NCI-H774 (cell line): ENCODE measurements around the gene TM7SF2.
"Not testable (repeated sequence)": the region's sequence is repeated elsewhere in the genome, so short reads cannot be mapped to it uniquely, and the experiment has no call there.

Experiments used
- DNase-seq: peaks from one replicate; lab custom pipeline; 2025; lab: John Stamatoyannopoulos, UW

Gene TM7SF2

DNA sequence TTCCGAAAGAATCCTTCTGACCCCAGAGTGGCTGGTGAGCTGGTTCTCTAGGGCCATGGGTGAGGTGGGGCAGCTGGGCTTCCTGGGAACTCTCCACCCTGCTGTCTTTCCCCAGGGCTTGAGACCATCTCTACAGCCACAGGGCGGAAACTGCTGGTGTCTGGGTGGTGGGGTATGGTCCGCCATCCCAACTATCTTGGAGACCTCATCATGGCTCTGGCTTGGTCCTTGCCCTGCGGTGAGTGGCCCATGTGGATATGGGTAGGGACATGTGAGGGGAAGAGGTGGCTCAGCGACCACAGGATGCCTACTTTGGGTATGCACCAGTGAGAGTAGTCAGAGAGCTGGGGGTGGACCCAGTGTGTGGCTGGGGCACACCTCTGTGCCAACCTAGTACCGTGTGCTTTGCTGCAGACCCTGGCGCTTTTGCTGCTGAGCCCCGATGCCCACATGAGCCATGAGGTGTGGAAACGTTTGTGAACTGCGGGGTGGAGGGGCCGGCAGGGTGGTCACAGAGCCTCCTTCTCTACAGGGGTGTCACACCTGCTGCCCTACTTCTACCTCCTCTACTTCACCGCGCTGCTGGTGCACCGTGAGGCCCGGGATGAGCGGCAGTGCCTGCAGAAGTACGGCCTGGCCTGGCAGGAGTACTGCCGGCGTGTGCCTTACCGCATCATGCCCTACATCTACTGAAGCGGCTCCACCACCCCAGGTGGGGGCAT, 3.9 kb downstream of the TM7SF2 start:
- DNase-seq = no peak

GRCh38 chr11:65116370-65117205, 4.9 kb downstream of the TM7SF2 start:
- peak; percentile 23 for DNase-seq

DNA sequence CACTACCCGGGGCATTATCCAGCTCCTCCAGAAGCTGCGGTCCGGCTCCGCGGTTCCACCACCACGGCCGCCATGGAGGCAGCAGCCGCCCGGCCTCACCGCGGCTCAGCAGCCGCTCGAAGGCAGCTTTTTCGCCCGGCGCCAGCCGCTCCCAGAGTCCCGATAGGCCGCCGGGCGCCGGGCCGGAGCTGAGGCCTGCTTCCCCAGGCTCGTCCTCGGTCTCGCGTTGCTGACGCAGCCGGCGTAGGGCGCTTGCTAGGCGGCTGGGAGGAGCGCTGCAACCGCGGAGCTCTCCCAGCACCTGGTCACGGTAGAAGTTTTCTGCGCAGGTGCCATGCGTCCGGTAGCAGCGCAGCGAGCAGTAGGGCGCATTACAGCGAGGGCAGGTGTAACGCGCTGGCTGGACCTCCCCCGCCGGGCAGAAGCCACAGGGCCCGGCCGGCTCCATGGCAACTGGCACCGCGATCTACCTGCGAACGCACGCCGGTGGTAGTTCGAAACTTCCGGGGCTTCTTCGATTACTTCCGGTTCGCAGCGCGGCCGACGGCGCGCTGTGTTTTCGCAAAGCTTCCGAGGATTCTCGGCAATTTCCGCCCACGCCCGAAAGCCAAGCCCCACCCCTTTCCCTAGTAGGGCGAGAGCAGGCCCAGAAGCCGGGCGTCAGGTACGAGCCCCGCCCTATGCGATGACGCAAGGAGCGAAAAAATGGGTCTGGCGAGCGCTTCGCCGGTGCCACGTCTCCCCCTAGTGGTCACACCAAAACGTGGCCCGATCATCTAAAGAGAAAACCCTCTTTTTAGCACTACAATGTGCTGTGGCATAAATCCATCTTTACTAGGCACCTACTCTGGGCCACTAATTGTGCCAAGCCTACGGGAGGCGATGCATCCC, 5.8 kb downstream of the TM7SF2 start, which contains the start of gene ZNHIT2:
Gene ZNHIT2, minus strand, starts transcription at position 496 of the 891 bp plus-strand sequence. Its CDS starts 48 bp downstream, at position 448.
- peak; percentile 99 for DNase-seq

GRCh38 chr11:65118097-65118837, 6.6 kb downstream of the TM7SF2 start:
- DNase-seq = no peak

- DNase-seq = not testable (repeated sequence)
Observed at GRCh38 chr11:65118891-65119669, 7.4 kb downstream of the TM7SF2 start.

- DNase-seq = no peak
Observed at GRCh38 chr11:65119670-65119995, 8.0 kb downstream of the TM7SF2 start.

DNA sequence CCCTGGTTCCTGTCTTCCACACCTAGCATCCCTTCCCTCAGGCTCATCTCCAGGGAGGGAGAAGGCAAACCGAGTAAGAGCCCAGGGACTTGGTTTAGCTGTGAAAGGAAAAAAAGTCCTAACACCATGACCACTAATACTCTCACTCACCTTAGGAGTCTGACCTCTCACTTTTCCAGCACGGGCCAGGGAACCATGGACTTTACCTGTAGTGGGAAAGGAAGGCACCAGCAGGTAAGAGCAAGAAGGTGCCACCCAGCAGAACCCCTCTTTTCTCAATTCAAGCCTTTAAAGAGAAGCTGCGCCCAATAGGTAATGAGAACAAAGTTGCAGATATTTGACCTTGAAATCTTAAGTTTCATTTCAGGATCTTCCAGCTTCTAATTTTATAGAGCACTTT, 9.2 kb downstream of the TM7SF2 start:
- no peak for DNase-seq

GRCh38 chr11:65121447-65121864, 9.8 kb downstream of the TM7SF2 start:
- no peak for DNase-seq

DNA sequence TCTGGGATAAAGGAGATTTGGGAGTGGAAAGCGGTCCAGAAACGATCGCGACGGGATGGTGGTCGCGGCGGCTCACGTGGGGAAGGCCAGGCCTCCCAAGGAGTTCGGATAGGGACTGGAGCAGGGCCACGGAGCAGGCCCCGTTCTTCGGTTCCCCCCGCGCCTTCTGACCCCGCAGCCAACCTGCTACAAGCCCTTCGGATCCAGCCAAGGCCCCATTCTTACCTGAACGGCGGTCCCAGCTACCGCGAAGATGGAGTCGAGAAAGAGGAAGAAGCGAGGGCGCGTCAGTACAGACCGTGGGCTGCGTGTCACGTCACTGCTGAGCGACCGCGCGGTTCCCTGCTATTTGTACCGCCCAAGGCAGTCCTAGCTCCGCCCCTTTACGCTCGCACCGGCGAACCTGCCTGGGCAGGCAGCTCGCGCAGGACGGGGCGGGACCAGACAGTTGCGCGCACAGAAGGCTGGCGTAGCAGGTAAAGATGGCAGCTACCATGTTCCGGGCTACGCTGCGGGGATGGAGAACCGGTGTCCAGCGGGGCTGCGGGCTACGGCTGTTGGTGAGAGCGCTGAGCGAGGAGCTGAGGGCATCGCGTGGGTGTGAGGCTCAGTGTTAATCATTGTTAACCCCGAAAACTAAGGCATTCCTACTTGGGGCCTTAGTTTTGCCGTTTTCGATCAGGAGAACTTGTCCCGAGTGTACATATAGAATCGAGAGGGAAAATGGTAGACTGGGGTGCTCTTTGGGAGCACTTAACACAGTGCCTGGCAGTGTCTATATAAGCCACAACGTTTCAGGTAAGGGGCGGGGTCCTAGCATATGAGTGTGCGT, 10.4 kb downstream of the TM7SF2 start, which contains the start of the genes FAU and MRPL49:
Gene FAU, minus strand, starts transcription at position 270 of the 832 bp plus-strand sequence. CDS start 321 bp downstream, outside the sequence.
Gene MRPL49, plus strand, starts transcription at position 457 of the 832 bp plus-strand sequence. Its CDS starts 26 bp downstream, at position 483.
- DNase-seq = peak; percentile 99

- no peak for DNase-seq
Observed at GRCh38 chr11:65124480-65125196, 13.0 kb downstream of the TM7SF2 start.

GRCh38 chr11:65125197-65126056, 13.8 kb downstream of the TM7SF2 start:
- DNase-seq = no peak

DNA sequence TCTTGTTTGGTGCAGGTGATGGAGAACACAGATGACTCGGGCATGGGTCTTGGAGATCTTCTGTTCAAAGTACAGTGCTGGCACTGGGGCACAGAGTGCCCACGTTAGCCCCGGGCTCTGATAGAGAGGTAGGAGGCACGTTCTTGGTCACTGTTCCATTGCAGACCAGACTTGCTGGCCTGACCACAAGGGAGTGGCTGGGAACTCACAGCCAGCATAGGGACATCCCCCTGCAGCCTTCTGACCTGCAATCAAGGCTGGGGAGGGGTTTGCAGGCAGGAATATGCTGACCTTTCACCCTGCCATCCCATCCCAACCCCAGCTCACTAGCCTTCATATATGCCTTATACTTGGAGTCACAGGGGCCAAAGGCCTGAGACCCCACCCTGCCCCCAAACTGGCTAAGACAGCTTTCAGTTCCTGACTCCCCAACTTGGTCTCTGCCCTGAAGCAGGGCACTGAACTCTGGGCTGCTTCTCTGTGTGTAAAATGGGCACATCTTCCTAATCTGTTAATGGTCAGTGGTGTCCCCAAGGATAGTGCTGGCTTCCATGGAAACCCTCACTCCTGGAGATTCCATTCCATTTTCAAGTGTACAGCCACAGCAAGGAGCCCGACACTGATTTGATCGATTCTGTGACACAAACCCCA, 15.1 kb downstream of the TM7SF2 start:
- DNase-seq = no peak

- no peak for DNase-seq
Observed at GRCh38 chr11:65127473-65128181, 16.0 kb downstream of the TM7SF2 start.

GRCh38 chr11:65128182-65129145, 16.8 kb downstream of the TM7SF2 start:
- DNase-seq = no peak

DNA sequence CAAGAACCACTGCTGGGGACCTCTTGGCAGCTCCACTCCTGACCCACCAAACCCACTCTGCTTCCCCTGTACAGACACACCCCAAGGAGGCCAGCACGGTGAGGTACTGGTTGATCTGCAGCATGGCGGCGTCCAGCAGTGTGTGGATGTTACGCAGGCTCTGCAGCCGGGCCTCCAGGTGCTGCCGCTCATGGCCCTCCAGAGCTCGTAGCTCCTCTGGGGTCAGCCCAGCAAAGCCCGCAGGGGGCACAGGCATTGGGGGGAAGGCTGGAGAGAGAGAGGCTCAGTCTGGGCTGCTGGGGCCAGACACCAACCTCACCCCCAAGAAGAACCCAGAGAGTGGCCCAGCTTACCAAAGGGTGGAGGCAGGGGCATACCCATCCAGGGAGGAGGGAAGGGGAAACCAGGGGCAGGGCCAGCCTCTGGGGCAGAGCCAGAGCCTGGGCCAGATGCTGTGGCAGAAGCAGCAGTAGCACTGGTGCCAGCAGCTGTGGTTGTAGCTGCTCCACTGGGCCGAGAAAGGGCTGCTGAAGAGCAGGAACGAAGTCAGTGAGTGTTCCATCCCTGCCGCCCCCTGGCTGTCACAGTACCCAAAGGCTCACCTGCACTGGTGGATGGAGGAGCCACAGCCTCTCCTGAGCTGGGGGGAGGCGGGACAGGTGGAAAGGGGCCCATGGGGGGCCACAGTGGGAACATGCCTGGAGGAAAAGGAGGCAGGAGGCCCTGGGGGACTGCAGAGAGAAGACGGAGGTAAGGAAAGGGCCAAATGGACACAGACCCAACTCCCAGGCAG, 18.2 kb downstream of the TM7SF2 start:
- no peak for DNase-seq
